Keratinocyte (primary cell): ENCODE measurements around the gene CIDEC.

ENCODE experiments used
- EZH2 ChIP-seq: IDR thresholded peaks from one replicate; pipeline ENCODE4 v1.6.1; 2012; ENCODE audit warnings: inconsistent platforms, mild to moderate bottlenecking, low read length, moderate library complexity
- TF ChIP-seq, protein P1 (sequence below), 3 experiments: IDR thresholded peaks in 1 of 3; conservative IDR thresholded peaks in 1 of 3; optimal IDR thresholded peaks in 1 of 3; 2 replicates in 2 of 3; 3 replicates in 1 of 3; pipeline versions ENCODE3 to v1.5.1; 2011; ENCODE audit warnings: low read length in 3 of 3, mild to moderate bottlenecking in 3 of 3, moderate library complexity in 2 of 3, control low read depth in 1 of 3, inconsistent platforms in 1 of 3; ENCODE audit not compliant: insufficient read depth in 2 of 3; ENCODE audit errors: extremely low read depth in 1 of 3

DNA sequence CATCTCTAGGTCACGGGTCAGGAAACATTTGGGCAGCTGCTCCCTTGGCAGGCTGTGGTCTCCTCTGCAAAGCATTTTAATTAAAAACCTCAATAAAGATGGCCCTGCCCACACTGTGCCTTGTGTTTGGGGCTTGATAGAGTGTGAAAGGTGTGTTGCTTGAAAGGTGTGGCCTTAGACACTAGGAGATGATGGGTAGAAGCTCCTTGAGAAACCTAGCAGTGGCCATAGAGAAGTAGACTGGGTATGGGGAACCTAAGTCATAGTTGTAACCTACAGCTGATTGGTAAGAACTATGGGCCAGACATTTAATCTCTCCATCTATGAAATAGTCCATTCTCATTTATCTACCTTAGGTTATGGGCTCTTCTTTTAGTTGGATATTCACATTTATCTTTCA lies 13.7 kb upstream of the CIDEC start:
- TF ChIP-seq, protein P1, sequence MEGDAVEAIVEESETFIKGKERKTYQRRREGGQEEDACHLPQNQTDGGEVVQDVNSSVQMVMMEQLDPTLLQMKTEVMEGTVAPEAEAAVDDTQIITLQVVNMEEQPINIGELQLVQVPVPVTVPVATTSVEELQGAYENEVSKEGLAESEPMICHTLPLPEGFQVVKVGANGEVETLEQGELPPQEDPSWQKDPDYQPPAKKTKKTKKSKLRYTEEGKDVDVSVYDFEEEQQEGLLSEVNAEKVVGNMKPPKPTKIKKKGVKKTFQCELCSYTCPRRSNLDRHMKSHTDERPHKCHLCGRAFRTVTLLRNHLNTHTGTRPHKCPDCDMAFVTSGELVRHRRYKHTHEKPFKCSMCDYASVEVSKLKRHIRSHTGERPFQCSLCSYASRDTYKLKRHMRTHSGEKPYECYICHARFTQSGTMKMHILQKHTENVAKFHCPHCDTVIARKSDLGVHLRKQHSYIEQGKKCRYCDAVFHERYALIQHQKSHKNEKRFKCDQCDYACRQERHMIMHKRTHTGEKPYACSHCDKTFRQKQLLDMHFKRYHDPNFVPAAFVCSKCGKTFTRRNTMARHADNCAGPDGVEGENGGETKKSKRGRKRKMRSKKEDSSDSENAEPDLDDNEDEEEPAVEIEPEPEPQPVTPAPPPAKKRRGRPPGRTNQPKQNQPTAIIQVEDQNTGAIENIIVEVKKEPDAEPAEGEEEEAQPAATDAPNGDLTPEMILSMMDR (optimal IDR thresholded peaks at IDR 0.05 in 1 of 3, IDR thresholded peaks at IDR 0.05 in 1 of 3, conservative IDR thresholded peaks at IDR 0.05 in 1 of 3; ENCODE audit: extremely low read depth in 1 of 3, insufficient read depth in 2 of 3, low read length in 3 of 3), result no peak
- TF ChIP-seq EZH2, result no peak
